ENCODE results near the gene SIX5.

GRCh38 chr19:45717983-45718650, 50.9 kb downstream of the SIX5 start:
- TF ChIP-seq ERG (CRISPR knock-in tag; IDR thresholded peaks at IDR 0.05) (no peak), CTCF (IDR thresholded peaks at IDR 0.05) (no peak), TCF7 (CRISPR knock-in tag; IDR thresholded peaks at IDR 0.05; ENCODE audit: low read depth) (no peak), ZBTB21 (CRISPR knock-in tag; IDR thresholded peaks at IDR 0.05; ENCODE audit: borderline replicate concordance) (no peak), MAX (CRISPR knock-in tag; IDR thresholded peaks at IDR 0.05) (no peak), NR3C1 (CRISPR knock-in tag; conservative IDR thresholded peaks at IDR 0.05; ENCODE audit: low read depth) (no peak), E2F1 (CRISPR knock-in tag; IDR thresholded peaks at IDR 0.05) (no peak), NR2C2 (CRISPR knock-in tag; IDR thresholded peaks at IDR 0.05) (no peak), ZNF263 (CRISPR knock-in tag; IDR thresholded peaks at IDR 0.05; ENCODE audit: low read depth) (no peak), MYBL2 (CRISPR knock-in tag; IDR thresholded peaks at IDR 0.05) (no peak), USF1 (CRISPR knock-in tag; IDR thresholded peaks at IDR 0.05) (no peak)

Data from WTC11 (cell line).